Tibial artery (tissue), 4 donors: ENCODE results near the gene GUCD1.

Experiments used
- DNase-seq, 2 donors: peaks; one replicate each; pipeline ENCODE4 v3.0.0-alpha.2; 2019
- H3K27ac ChIP-seq, 2 donors: fragments of 200-600 bp; sonication (generic) in 1 of 2; 1 replicate in 1 of 2; 2 replicates in 1 of 2; pipeline ENCODE4 v1.5.1; 2018 to 2019; ENCODE audit warnings: mild to moderate bottlenecking in 1 of 2
- H3K27me3 ChIP-seq, 2 donors: fragments of 200-600 bp; sonication (generic) in 1 of 2; one replicate each; pipeline versions ENCODE4 v1.5.1 to v1.6.0; 2016 to 2019
- H3K36me3 ChIP-seq, 3 donors: fragments of 200-600 bp; sonication (generic) in 2 of 3; one replicate each; pipeline ENCODE4 v1.5.1; 2016 to 2019; ENCODE audit warnings: mild to moderate bottlenecking in 2 of 3
- H3K4me1 ChIP-seq, 4 donors: fragments of 200-600 bp; sonication (generic) in 2 of 4; 1 replicate in 3 of 4; 2 replicates in 1 of 4; pipeline ENCODE4 v1.5.1; 2016 to 2019
- H3K4me3 ChIP-seq, 2 donors: fragments of 200-600 bp; sonication (generic) in 1 of 2; 1 replicate in 1 of 2; 2 replicates in 1 of 2; pipeline ENCODE4 v1.5.1; 2018 to 2019; ENCODE audit warnings: mild to moderate bottlenecking in 2 of 2
- H3K9me3 ChIP-seq, 3 donors: fragments of 200-600 bp; sonication (generic) in 1 of 3; one replicate each; pipeline ENCODE4 v1.5.1; 2016 to 2019
- intact Hi-C: fragments of 100-400 bp; cut with DNase I; formaldehyde crosslinking; loops from one replicate; pipeline ENCODE4 v1.15.0; 2023; ENCODE audit warnings: low total_unique reads
- TF ChIP-seq, protein P1 (sequence below), 2 experiments: fragments of 200-600 bp in 1 of 2; fragments of 450-650 bp in 1 of 2; IDR thresholded peaks; one replicate each; pipeline ENCODE4 v1.5.1; 2017 to 2019; ENCODE audit warnings: antibody characterized with exemption in 2 of 2, mild to moderate bottlenecking in 1 of 2, moderate library complexity in 1 of 2

GUCD1 gene

GRCh38 chr22:24495365-24495675, 59.6 kb downstream of the GUCD1 start:
- Histone ChIP-seq H3K4me1 (peaks cover 0 to 10% (median 5%) of the 10 kb centered on the region in 4 donors), H3K4me3 (no peak overlapping the region), H3K27ac (no peak overlapping the region), H3K9me3 (no peaks in the 10 kb centered on the region), H3K27me3 (peaks cover 0 to 13% of the 10 kb centered on the region in 2 donors), H3K36me3 (no peaks in the 10 kb centered on the region)
- intact Hi-C loops: loop anchor here (5.0 kb wide), 1 partner anchor 73 kb away; no protein-coding TSS in a partner anchor
- TF ChIP-seq, protein P1, sequence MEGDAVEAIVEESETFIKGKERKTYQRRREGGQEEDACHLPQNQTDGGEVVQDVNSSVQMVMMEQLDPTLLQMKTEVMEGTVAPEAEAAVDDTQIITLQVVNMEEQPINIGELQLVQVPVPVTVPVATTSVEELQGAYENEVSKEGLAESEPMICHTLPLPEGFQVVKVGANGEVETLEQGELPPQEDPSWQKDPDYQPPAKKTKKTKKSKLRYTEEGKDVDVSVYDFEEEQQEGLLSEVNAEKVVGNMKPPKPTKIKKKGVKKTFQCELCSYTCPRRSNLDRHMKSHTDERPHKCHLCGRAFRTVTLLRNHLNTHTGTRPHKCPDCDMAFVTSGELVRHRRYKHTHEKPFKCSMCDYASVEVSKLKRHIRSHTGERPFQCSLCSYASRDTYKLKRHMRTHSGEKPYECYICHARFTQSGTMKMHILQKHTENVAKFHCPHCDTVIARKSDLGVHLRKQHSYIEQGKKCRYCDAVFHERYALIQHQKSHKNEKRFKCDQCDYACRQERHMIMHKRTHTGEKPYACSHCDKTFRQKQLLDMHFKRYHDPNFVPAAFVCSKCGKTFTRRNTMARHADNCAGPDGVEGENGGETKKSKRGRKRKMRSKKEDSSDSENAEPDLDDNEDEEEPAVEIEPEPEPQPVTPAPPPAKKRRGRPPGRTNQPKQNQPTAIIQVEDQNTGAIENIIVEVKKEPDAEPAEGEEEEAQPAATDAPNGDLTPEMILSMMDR (IDR thresholded peaks at IDR 0.05): no peak
- no peak for DNase-seq

- TF ChIP-seq, protein P1 (IDR thresholded peaks at IDR 0.05): no peak
- H3K36me3 ChIP-seq: no peaks in the 10 kb centered on the region
- no peak within 1 kb of the TSS for H3K27ac ChIP-seq
- intact Hi-C loops: loop anchor here (5.0 kb wide), 1 partner anchor 72 kb away; no protein-coding TSS in a partner anchor
- peaks cover 0 to 13% of the 10 kb centered on the region in 2 donors for H3K27me3 ChIP-seq
- H3K4me1 ChIP-seq: peaks cover 0 to 10% (median 5%) of the 10 kb centered on the region in 4 donors
- H3K9me3 ChIP-seq: no peaks in the 10 kb centered on the region
- DNase-seq: no peak
- peak within 1 kb of the TSS in 1 of 2 donors; percentile 19 for H3K4me3 ChIP-seq
Observed at GRCh38 chr22:24494528-24495364, 60.2 kb downstream of the GUCD1 start, which contains the start of gene UPB1. TSS of gene UPB1 (plus strand) at chr22:24495332. CDS start at chr22:24495404, 72 bp downstream.

GRCh38 chr22:24494167-24494527, 60.8 kb downstream of the GUCD1 start:
- TF ChIP-seq, protein P1 (IDR thresholded peaks at IDR 0.05): no peak
- Histone ChIP-seq H3K4me3 (peak overlapping the region in 1 of 2 donors; percentile 19), H3K27ac (no peak overlapping the region), H3K27me3 (peaks cover 0 to 13% of the 10 kb centered on the region in 2 donors), H3K9me3 (no peaks in the 10 kb centered on the region), H3K36me3 (no peaks in the 10 kb centered on the region), H3K4me1 (peaks cover 0 to 10% (median 5%) of the 10 kb centered on the region in 4 donors)
- DNase-seq: no peak
- intact Hi-C loops: no loop called here

- Histone ChIP-seq H3K4me1 (peaks cover 0 to 10% (median 5%) of the 10 kb centered on the region in 4 donors), H3K27ac (no peak overlapping the region), H3K36me3 (no peaks in the 10 kb centered on the region), H3K4me3 (no peak overlapping the region), H3K27me3 (peaks cover 0 to 13% of the 10 kb centered on the region in 2 donors), H3K9me3 (no peaks in the 10 kb centered on the region)
- intact Hi-C loops: no loop called here
- no peak for DNase-seq
- TF ChIP-seq, protein P1 (IDR thresholded peaks at IDR 0.05): no peak
Observed at GRCh38 chr22:24492391-24492790, 62.5 kb downstream of the GUCD1 start.
